HCEC 1CT (cell line): ENCODE results near the gene TOP3B.
"Not testable (repeated sequence)": the region's sequence is repeated elsewhere in the genome, so short reads cannot be mapped to it uniquely, and the experiment has no call there.

ENCODE experiments used
- DNase-seq: peaks from one replicate; pipeline ENCODE4 v3.0.0-alpha.2; 2017

The TOP3B gene

GRCh38 chr22:21943571-21944448 is 38.8 kb downstream of the TOP3B start:
- DNase-seq, result no peak

GRCh38 chr22:21942407-21943343 is 39.9 kb downstream of the TOP3B start:
- peak; percentile 86 for DNase-seq

GRCh38 chr22:21941921-21942320 is 40.7 kb downstream of the TOP3B start:
- DNase-seq, result no peak

- DNase-seq, result no peak
Measured at GRCh38 chr22:21940521-21940920, 42.1 kb downstream of the TOP3B start.

- not testable (repeated sequence) for DNase-seq
Measured at GRCh38 chr22:21939935-21940334, 42.7 kb downstream of the TOP3B start.

GRCh38 chr22:21939461-21939913 is 43.1 kb downstream of the TOP3B start:
- DNase-seq, result no peak

- DNase-seq, result no peak
Measured at GRCh38 chr22:21938906-21939305, 43.7 kb downstream of the TOP3B start.

GRCh38 chr22:21938071-21938822 is 44.3 kb downstream of the TOP3B start:
- peak; percentile 89 for DNase-seq

GRCh38 chr22:21937821-21938070 is 44.8 kb downstream of the TOP3B start:
- DNase-seq, result no peak

GRCh38 chr22:21937041-21937820 is 45.4 kb downstream of the TOP3B start:
- no peak for DNase-seq

GRCh38 chr22:21936151-21936775 is 46.3 kb downstream of the TOP3B start:
- no peak for DNase-seq

GRCh38 chr22:21933910-21934309 is 48.7 kb downstream of the TOP3B start:
- DNase-seq, result no peak

- no peak for DNase-seq
Measured at GRCh38 chr22:21933413-21933812, 49.2 kb downstream of the TOP3B start.

GRCh38 chr22:21932347-21932746 is 50.2 kb downstream of the TOP3B start:
- no peak for DNase-seq

- no peak for DNase-seq
Measured at GRCh38 chr22:21931056-21931455, 51.5 kb downstream of the TOP3B start.

GRCh38 chr22:21929253-21929652 is 53.3 kb downstream of the TOP3B start:
- DNase-seq, result no peak

- DNase-seq, result no peak
Measured at GRCh38 chr22:21928048-21928447, 54.5 kb downstream of the TOP3B start.

GRCh38 chr22:21927174-21927823 is 55.3 kb downstream of the TOP3B start:
- no peak for DNase-seq

GRCh38 chr22:21926728-21927127 is 55.9 kb downstream of the TOP3B start:
- DNase-seq, result no peak

GRCh38 chr22:21923163-21923561 is 59.4 kb downstream of the TOP3B start:
- DNase-seq, result no peak
